Chondrocyte (in vitro differentiated cells): Measurements from ENCODE around the gene NCOA3. TPM values are rescaled to one million over a fixed set of nuclear protein-coding genes. Genes with fewer than 3 reads are reported as not detected.

Source experiments
- DNase-seq: peaks from one replicate; pipeline ENCODE4 v3.0.0; 2021; ENCODE audit warnings: mixed read lengths, low spot score
- H3K27ac Mint-ChIP-seq: one replicate; pipeline ENCODE4 v1.8.0; 2021; ENCODE audit warnings: mild to moderate bottlenecking, moderate library complexity, mixed read lengths; ENCODE audit not compliant: unreplicated experiment
- H3K27me3 Mint-ChIP-seq: 2 replicates; pipeline ENCODE4 v1.8.0; 2021; ENCODE audit warnings: low read depth, mixed read lengths
- H3K36me3 Mint-ChIP-seq: 2 replicates; pipeline ENCODE4 v1.8.0; 2021; ENCODE audit warnings: low read depth, mixed read lengths
- H3K4me1 Mint-ChIP-seq: 2 replicates; pipeline ENCODE4 v1.8.0; 2021; ENCODE audit warnings: low read depth, mild to moderate bottlenecking, mixed read lengths
- H3K4me3 Mint-ChIP-seq: one replicate; pipeline ENCODE4 v1.8.0; 2021; ENCODE audit warnings: mild to moderate bottlenecking, moderate library complexity, mixed read lengths; ENCODE audit not compliant: unreplicated experiment
- H3K9me3 Mint-ChIP-seq: 2 replicates; pipeline ENCODE4 v1.8.0; 2021; ENCODE audit warnings: low read depth, mixed read lengths
- CTCF ChIP-seq: fragments of 200-600 bp; sonication (generic); IDR thresholded peaks from 2 replicates; pipeline ENCODE4 v1.5.0; 2021; ENCODE audit warnings: antibody characterized with exemption, mild to moderate bottlenecking, moderate library complexity
- total RNA-seq: library from RNA; stranded (reverse); gene quantifications from 3 replicates; pipeline ENCODE4 v1.2.1, GENCODE V29; 2021

The NCOA3 gene
- total RNA-seq, 1 donor from 2014 or later = 45.2 TPM

GRCh38 chr20:47648943-47649342 lies 147.3 kb downstream of the NCOA3 start:
- DNase-seq = no peak
- H3K36me3 Mint-ChIP-seq = peaks cover 35% of the 10 kb centered on the region
- H3K27me3 Mint-ChIP-seq = no peaks in the 10 kb centered on the region
- no peak for TF ChIP-seq CTCF
- no peak overlapping the region for H3K4me3 Mint-ChIP-seq
- no peaks in the 10 kb centered on the region for H3K4me1 Mint-ChIP-seq
- H3K27ac Mint-ChIP-seq = no peak overlapping the region
- H3K9me3 Mint-ChIP-seq = no peaks in the 10 kb centered on the region

DNA sequence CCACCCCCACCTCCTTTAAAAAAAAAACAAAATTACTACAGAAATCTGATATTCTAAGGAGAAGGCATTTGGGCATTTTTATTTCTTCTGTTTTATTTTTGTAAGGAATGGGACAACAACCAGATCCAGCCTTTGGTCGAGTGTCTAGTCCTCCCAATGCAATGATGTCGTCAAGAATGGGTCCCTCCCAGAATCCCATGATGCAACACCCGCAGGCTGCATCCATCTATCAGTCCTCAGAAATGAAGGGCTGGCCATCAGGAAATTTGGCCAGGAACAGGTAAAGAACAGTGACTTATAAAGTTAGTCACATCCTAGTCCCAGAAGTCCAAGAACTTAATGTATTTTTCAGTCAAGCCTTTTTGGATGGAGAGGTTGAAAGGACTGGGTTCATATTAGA lies 150.6 kb downstream of the NCOA3 start:
- Mint-ChIP-seq H3K36me3 (peaks cover 35% of the 10 kb centered on the region), H3K4me3 (no peak overlapping the region), H3K27ac (no peak overlapping the region), H3K27me3 (no peaks in the 10 kb centered on the region), H3K4me1 (no peaks in the 10 kb centered on the region), H3K9me3 (no peaks in the 10 kb centered on the region)
- TF ChIP-seq CTCF = no peak
- DNase-seq = no peak

GRCh38 chr20:47652794-47653193 lies 151.1 kb downstream of the NCOA3 start:
- Mint-ChIP-seq H3K4me3 (no peak overlapping the region), H3K9me3 (no peaks in the 10 kb centered on the region), H3K36me3 (peaks cover 35% of the 10 kb centered on the region), H3K4me1 (no peaks in the 10 kb centered on the region), H3K27ac (no peak overlapping the region), H3K27me3 (no peaks in the 10 kb centered on the region)
- no peak for TF ChIP-seq CTCF
- no peak for DNase-seq

- Mint-ChIP-seq H3K36me3 (peaks cover 36% of the 10 kb centered on the region), H3K9me3 (no peaks in the 10 kb centered on the region), H3K4me1 (no peaks in the 10 kb centered on the region), H3K27me3 (no peaks in the 10 kb centered on the region), H3K27ac (no peak overlapping the region), H3K4me3 (no peak overlapping the region)
- no peak for TF ChIP-seq CTCF
- no peak for DNase-seq
These were observed 152.2 kb downstream of the NCOA3 start for GRCh38 chr20:47653869-47654268.

- DNase-seq = no peak
- Mint-ChIP-seq H3K27me3 (no peaks in the 10 kb centered on the region), H3K4me3 (no peak overlapping the region), H3K27ac (no peak overlapping the region), H3K9me3 (no peaks in the 10 kb centered on the region), H3K4me1 (no peaks in the 10 kb centered on the region), H3K36me3 (peaks cover 35% of the 10 kb centered on the region)
- TF ChIP-seq CTCF = no peak
These were observed 152.7 kb downstream of the NCOA3 start for GRCh38 chr20:47654370-47654769.
